AG08395 (cell line): ENCODE results near the gene AOX1.
"Not testable (repeated sequence)": the region's sequence is repeated elsewhere in the genome, so short reads cannot be mapped to it uniquely, and the experiment has no call there.

ENCODE experiments used
- DNase-seq: peaks from one replicate; pipeline ENCODE4 v3.0.0; 2012; ENCODE audit warnings: mixed read lengths, low spot score

The AOX1 gene

GRCh38 chr2:200602584-200602983 lies 16.8 kb downstream of the AOX1 start:
- no peak for DNase-seq

- DNase-seq, result peak; percentile 52
These were observed 18.2 kb downstream of the AOX1 start for GRCh38 chr2:200603972-200604371.

- DNase-seq, result no peak
These were observed 18.9 kb downstream of the AOX1 start for GRCh38 chr2:200604571-200605255.

GRCh38 chr2:200608341-200609027 lies 22.7 kb downstream of the AOX1 start:
- no peak for DNase-seq

- DNase-seq, result peak; percentile 92
These were observed 23.3 kb downstream of the AOX1 start for GRCh38 chr2:200609028-200609614.

- DNase-seq, result not testable (repeated sequence)
These were observed 24.4 kb downstream of the AOX1 start for GRCh38 chr2:200610217-200610616.

GRCh38 chr2:200613692-200614091 lies 27.9 kb downstream of the AOX1 start:
- no peak for DNase-seq

GRCh38 chr2:200614249-200614648 lies 28.4 kb downstream of the AOX1 start:
- DNase-seq, result no peak

- DNase-seq, result peak; percentile 76
These were observed 29.4 kb downstream of the AOX1 start for GRCh38 chr2:200615247-200615646.

GRCh38 chr2:200616193-200616592 lies 30.4 kb downstream of the AOX1 start:
- DNase-seq, result no peak

GRCh38 chr2:200616656-200617055 lies 30.8 kb downstream of the AOX1 start:
- DNase-seq, result no peak

GRCh38 chr2:200617156-200618053 lies 31.6 kb downstream of the AOX1 start:
- peak; percentile 9 for DNase-seq

GRCh38 chr2:200618054-200618419 lies 32.2 kb downstream of the AOX1 start:
- no peak for DNase-seq

- DNase-seq, result peak; percentile 50
These were observed 32.8 kb downstream of the AOX1 start for GRCh38 chr2:200618590-200619021.

GRCh38 chr2:200619279-200619678 lies 33.5 kb downstream of the AOX1 start:
- no peak for DNase-seq

GRCh38 chr2:200620606-200621390 lies 35.0 kb downstream of the AOX1 start:
- DNase-seq, result no peak

GRCh38 chr2:200622106-200622505 lies 36.3 kb downstream of the AOX1 start:
- no peak for DNase-seq

- DNase-seq, result no peak
These were observed 38.2 kb downstream of the AOX1 start for GRCh38 chr2:200624026-200624425.

- peak; percentile 9 for DNase-seq
These were observed 38.8 kb downstream of the AOX1 start for GRCh38 chr2:200624658-200625057.

- no peak for DNase-seq
These were observed 39.5 kb downstream of the AOX1 start for GRCh38 chr2:200625282-200625681.

GRCh38 chr2:200625958-200626363 lies 40.1 kb downstream of the AOX1 start:
- peak; percentile 11 for DNase-seq
